RPMI7951 (cell line): ENCODE results near the gene NCAPD3. TPM values are rescaled to one million over a fixed set of nuclear protein-coding genes. Genes with fewer than 3 reads are reported as not detected.
"Not testable (repeated sequence)": the region's sequence is repeated elsewhere in the genome, so short reads cannot be mapped to it uniquely, and the experiment has no call there.

Experiments
- DNase-seq: peaks from one replicate; pipeline ENCODE4 v3.0.0-alpha.2; 2012; ENCODE audit warnings: low read depth
- total RNA-seq: library from RNA; depleted of rRNA; stranded (reverse); fragments of >200 nt; shearing (Covaris generic); gene quantifications from 2 replicates; pipeline ENCODE4 v1.2.3, GENCODE V29; 2014

NCAPD3 gene
- total RNA-seq, 1 experiment from 2014 or later, result 55.5 TPM

- peak; percentile 57 for DNase-seq
These were observed 1.2 kb upstream of the NCAPD3 start for GRCh38 chr11:134224710-134225664.

GRCh38 chr11:134223121-134223520 is 646 bp downstream of the NCAPD3 start:
- peak; percentile 6 for DNase-seq

GRCh38 chr11:134216816-134217215 is 7.0 kb downstream of the NCAPD3 start:
- DNase-seq, result no peak

GRCh38 chr11:134215836-134216235 is 7.9 kb downstream of the NCAPD3 start:
- DNase-seq, result no peak

- peak; percentile 19 for DNase-seq
These were observed 16.1 kb downstream of the NCAPD3 start for GRCh38 chr11:134207538-134208239.

- DNase-seq, result no peak
These were observed 17.6 kb downstream of the NCAPD3 start for GRCh38 chr11:134206185-134206584.

GRCh38 chr11:134205729-134206128 is 18.0 kb downstream of the NCAPD3 start:
- no peak for DNase-seq

GRCh38 chr11:134202661-134203060 is 21.1 kb downstream of the NCAPD3 start:
- DNase-seq, result no peak

- no peak for DNase-seq
These were observed 23.1 kb downstream of the NCAPD3 start for GRCh38 chr11:134200688-134201087.

- DNase-seq, result no peak
These were observed 24.2 kb downstream of the NCAPD3 start for GRCh38 chr11:134199531-134199930.

- DNase-seq, result no peak
These were observed 27.0 kb downstream of the NCAPD3 start for GRCh38 chr11:134196756-134197155.

- not testable (repeated sequence) for DNase-seq
These were observed 35.7 kb downstream of the NCAPD3 start for GRCh38 chr11:134188092-134188491.

- DNase-seq, result no peak
These were observed 42.1 kb downstream of the NCAPD3 start for GRCh38 chr11:134181707-134182106.

GRCh38 chr11:134178032-134178674 is 45.6 kb downstream of the NCAPD3 start:
- no peak for DNase-seq

GRCh38 chr11:134176284-134176683 is 47.5 kb downstream of the NCAPD3 start:
- DNase-seq, result no peak

- no peak for DNase-seq
These were observed 50.5 kb downstream of the NCAPD3 start for GRCh38 chr11:134173296-134173695.

- no peak for DNase-seq
These were observed 51.8 kb downstream of the NCAPD3 start for GRCh38 chr11:134171951-134172350.

- DNase-seq, result no peak
These were observed 52.9 kb downstream of the NCAPD3 start for GRCh38 chr11:134170919-134171281.

GRCh38 chr11:134170177-134170918 is 53.4 kb downstream of the NCAPD3 start:
- no peak for DNase-seq

GRCh38 chr11:134164490-134165370 is 59.0 kb downstream of the NCAPD3 start:
- no peak for DNase-seq

GRCh38 chr11:134159652-134160051 is 64.1 kb downstream of the NCAPD3 start:
- no peak for DNase-seq
